NCI-H774 (cell line): Measurements from ENCODE around the gene FNBP1L.

Experiments
- DNase-seq: peaks from one replicate; lab custom pipeline; 2025; lab: John Stamatoyannopoulos, UW

Gene FNBP1L

GRCh38 chr1:93447481-93448291, at the start of gene FNBP1L:
TSS of gene FNBP1L (plus strand) at chr1:93448118. CDS start at chr1:93448282, 164 bp downstream.
- DNase-seq = peak; percentile 84

- DNase-seq = no peak
Observed at GRCh38 chr1:93399781-93400180, 48.1 kb upstream of the FNBP1L start.

- DNase-seq = no peak
Observed at GRCh38 chr1:93408203-93408602, 39.7 kb upstream of the FNBP1L start.

- no peak for DNase-seq
Observed at GRCh38 chr1:93411000-93411399, 36.9 kb upstream of the FNBP1L start.

GRCh38 chr1:93414749-93415148, 33.2 kb upstream of the FNBP1L start:
- DNase-seq = no peak

- DNase-seq = no peak
Observed at GRCh38 chr1:93415296-93415695, 32.6 kb upstream of the FNBP1L start.

GRCh38 chr1:93416183-93416582, 31.7 kb upstream of the FNBP1L start:
- DNase-seq = no peak

GRCh38 chr1:93419344-93419743, 28.6 kb upstream of the FNBP1L start:
- no peak for DNase-seq

GRCh38 chr1:93420400-93420799, 27.5 kb upstream of the FNBP1L start:
- no peak for DNase-seq

- DNase-seq = no peak
Observed at GRCh38 chr1:93426181-93426580, 21.7 kb upstream of the FNBP1L start.

GRCh38 chr1:93427656-93428055, 20.3 kb upstream of the FNBP1L start:
- no peak for DNase-seq

- DNase-seq = no peak
Observed at GRCh38 chr1:93433407-93433961, 14.4 kb upstream of the FNBP1L start.

- DNase-seq = no peak
Observed at GRCh38 chr1:93434088-93434487, 13.8 kb upstream of the FNBP1L start.

GRCh38 chr1:93434987-93435386, 12.9 kb upstream of the FNBP1L start:
- no peak for DNase-seq

GRCh38 chr1:93435443-93435842, 12.5 kb upstream of the FNBP1L start:
- no peak for DNase-seq

GRCh38 chr1:93436496-93436895, 11.4 kb upstream of the FNBP1L start:
- no peak for DNase-seq

GRCh38 chr1:93437976-93438605, 9.8 kb upstream of the FNBP1L start:
- DNase-seq = peak; percentile 29

- DNase-seq = no peak
Observed at GRCh38 chr1:93438716-93439115, 9.2 kb upstream of the FNBP1L start.

GRCh38 chr1:93440272-93440671, 7.6 kb upstream of the FNBP1L start:
- DNase-seq = no peak

- no peak for DNase-seq
Observed at GRCh38 chr1:93440706-93441105, 7.2 kb upstream of the FNBP1L start.

GRCh38 chr1:93441589-93441988, 6.3 kb upstream of the FNBP1L start:
- DNase-seq = no peak

- DNase-seq = no peak
Observed at GRCh38 chr1:93442008-93442666, 5.8 kb upstream of the FNBP1L start.

- DNase-seq = no peak
Observed at GRCh38 chr1:93442741-93443140, 5.2 kb upstream of the FNBP1L start.
